GM21529 (cell line): ENCODE measurements around the gene MCF2L.

ENCODE experiments used
- ATAC-seq: cut with Tn5 transposase; IDR thresholded peaks from one replicate; pipeline ENCODE4 v1.9.1; 2021; ENCODE audit not compliant: unreplicated experiment

MCF2L gene

DNA sequence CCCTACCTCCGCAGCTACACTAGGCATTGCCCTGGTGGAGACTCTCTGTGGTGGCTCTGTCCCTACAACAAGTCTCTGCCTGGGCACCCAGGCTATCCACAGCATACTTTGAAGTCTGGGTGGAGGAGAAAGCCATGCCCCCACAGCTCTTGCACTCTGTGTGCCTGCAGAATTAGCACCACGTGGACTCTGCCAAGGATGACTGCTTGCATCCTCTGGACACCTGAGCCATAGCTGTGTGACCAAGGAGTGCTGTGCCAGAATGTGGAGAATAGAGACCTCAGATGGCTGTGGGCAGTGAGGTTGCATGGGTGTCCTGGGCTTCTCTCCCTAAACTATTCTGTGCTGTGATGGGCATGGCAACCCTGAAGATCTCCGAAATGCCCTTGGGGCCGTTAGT lies 21.2 kb upstream of the MCF2L start:
- no peak for ATAC-seq

GRCh38 chr13:112951674-112952371 lies 17.2 kb upstream of the MCF2L start:
- ATAC-seq = no peak

- ATAC-seq = no peak
Observed at GRCh38 chr13:112952759-112953551, 16.1 kb upstream of the MCF2L start.

DNA sequence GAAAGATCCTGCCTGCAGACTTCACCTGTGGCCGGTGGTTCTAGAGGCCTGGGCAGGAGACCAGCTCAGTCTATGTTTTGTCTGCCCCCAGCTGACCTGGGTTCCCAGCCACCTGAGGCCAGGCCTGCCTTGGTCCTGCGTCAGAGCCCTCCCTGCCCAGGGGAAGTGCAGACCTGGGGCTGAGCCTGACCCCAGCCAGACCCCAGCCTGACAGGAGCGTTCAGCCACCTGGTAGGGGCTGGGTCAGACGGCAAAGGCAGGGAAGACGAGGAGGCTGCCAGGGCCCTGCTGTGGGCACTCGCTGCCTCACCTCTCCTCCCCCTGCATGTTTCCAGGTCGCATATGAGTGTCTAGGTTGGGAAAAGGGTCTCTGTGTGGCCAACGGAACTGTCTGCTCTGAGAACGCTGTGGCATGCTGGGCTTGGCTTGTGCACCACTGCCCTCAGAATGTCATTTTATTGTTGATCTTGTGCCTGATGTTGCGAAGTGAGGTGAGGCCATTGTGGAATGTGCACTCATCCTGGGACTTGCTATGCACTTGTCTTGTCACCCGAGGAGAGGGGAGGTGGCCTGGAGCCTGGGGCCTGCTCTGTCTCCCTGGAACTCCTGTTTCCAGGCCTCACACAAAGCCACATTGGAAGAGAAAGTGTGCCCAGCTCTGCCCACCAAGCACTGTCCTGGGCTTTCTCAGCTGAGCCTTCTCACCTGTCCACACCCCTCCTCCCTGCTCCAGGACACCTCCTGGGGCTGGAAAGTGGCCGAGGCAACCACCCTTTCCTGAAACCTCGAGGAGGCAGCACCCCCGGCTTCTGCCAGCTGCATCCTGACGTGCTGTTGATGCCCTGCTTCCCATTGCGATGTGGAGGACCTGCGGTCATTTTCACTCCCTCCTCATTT lies 15.2 kb upstream of the MCF2L start:
- no peak for ATAC-seq

- ATAC-seq = no peak
Observed at GRCh38 chr13:112954488-112955270, 14.3 kb upstream of the MCF2L start.

- no peak for ATAC-seq
Observed at GRCh38 chr13:112955271-112955937, 13.6 kb upstream of the MCF2L start.

GRCh38 chr13:112955956-112956355 lies 13.1 kb upstream of the MCF2L start:
- no peak for ATAC-seq

- ATAC-seq = no peak
Observed at GRCh38 chr13:112956571-112957294, 12.3 kb upstream of the MCF2L start.

DNA sequence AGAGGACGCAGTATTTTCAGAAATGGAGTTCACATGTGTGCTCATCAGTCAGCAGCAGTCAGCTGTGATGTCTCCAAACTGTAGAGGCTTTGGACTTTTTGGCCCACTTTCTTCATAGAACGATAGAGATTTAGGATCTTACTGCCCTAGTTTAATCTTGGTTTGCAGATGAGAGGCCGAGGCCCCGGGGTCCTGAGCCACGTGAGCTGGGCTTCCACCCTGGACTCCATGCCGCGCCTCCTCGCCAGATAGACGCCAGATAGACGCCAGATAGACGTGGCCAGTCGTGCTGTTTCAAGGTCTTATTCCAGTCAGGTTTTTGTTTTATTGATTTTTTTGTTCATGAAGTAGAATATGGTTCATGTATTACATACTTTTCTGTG lies 11.7 kb upstream of the MCF2L start:
- no peak for ATAC-seq

GRCh38 chr13:112958127-112958989 lies 10.7 kb upstream of the MCF2L start:
- ATAC-seq = no peak

- no peak for ATAC-seq
Observed at GRCh38 chr13:112959206-112959605, 9.8 kb upstream of the MCF2L start.

DNA sequence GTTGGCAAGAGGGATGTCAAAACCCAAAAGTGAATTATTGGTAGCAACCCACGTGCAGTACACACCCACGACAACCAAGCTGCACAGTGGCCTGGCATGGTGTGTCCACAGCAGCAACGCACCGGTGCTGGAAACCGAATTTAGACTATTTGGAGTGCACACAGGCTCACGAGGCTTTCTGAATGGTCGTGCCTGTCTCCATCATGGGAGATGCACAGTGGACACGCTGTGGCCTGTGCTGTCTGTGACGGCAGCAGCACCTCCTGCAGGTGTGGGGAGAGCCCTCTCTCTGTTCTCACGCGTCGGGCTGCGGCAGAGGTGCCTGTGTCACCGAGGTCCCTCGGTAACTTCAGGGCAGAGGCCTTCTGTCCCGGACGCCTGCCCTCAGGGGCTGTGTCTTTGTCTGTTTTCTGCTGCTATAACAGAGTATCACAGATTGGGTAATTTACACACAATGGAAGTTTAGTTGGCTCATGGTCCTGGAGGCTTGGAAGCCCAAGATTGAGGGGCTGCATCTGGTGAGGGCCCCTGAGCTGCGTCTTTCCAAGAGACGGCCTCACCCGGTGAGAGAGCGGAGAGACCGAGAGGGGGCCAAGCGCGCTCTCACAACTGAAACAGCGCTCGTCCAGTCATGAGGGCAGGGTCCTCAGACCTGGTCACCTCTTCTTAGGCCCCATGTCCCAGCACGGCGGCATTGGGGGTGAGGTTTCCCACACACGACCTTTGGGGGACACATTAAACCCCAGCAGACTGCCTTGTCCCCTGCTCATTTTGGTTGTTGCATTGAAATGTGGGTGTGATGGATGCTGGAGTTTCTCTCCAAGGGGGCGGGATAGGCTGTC lies 9.1 kb upstream of the MCF2L start:
- no peak for ATAC-seq

DNA sequence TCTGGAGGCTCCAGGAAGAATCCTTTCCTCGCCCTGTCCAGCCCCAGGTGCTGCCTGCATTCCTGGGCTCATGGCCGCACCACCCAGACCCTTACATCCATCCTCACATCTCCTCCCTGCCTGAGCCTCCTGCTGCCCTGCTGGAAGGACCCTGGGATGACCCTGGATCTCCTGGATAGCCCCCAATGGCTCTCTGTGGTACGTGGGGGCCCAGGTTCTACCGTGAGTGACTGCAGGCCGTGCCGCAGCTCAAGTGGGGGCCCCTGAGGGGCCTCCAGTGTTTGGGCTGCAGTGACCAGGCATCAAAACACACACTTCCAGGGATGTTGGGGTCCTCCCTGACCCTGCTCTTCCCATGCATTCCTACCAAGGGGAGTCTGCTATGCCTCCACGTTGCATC lies 8.3 kb upstream of the MCF2L start:
- no peak for ATAC-seq

GRCh38 chr13:112961457-112962369 lies 7.3 kb upstream of the MCF2L start:
- ATAC-seq = no peak

- ATAC-seq = no peak
Observed at GRCh38 chr13:112962396-112962795, 6.6 kb upstream of the MCF2L start.

GRCh38 chr13:112962911-112963625 lies 5.9 kb upstream of the MCF2L start:
- ATAC-seq = no peak
